HCT116 (cell line): ENCODE data around the gene SLC3A2. TPM values are rescaled to one million over a fixed set of nuclear protein-coding genes. Genes with fewer than 3 reads are reported as not detected.

ENCODE experiments used
- ATAC-seq: fragments of 200-7000 bp; cut with Tn5 transposase; 2 replicates; pipeline ENCODE4 v1.9.1; 2020; ENCODE audit warnings: mild to moderate bottlenecking, moderate library complexity
- BruUV-seq: library from RNA; stranded (reverse); fragments of 400-500 nt; replicated peaks from 2 replicates; lab custom pipeline; 2021; lab: Mats Ljungman, UMichigan
- CTCF ChIA-PET: fragments of 300-600 bp; sonication (Branson Sonifier 250); formaldehyde crosslinking; loops from one replicate; lab custom pipeline; 2021; ENCODE audit warnings: antibody characterized with exemption; lab: Charles Lee
- POLR2A ChIA-PET: fragments of 300-600, 350-600 bp; sonication (Branson Sonifier 250); formaldehyde crosslinking; loops from one replicate; lab custom pipeline; 2021; ENCODE audit warnings: antibody characterized with exemption; lab: Charles Lee
- RAD21 ChIA-PET, 2 experiments: fragments of 300-600 bp; sonication (Branson Sonifier 250); formaldehyde crosslinking; loops; one replicate each; lab custom pipeline; 2023; ENCODE audit warnings: low total read pairs in 2 of 2; ENCODE audit not compliant: uncharacterized antibody in 2 of 2, unreplicated experiment in 2 of 2, low non-redundant PET in 1 of 2; lab: Charles Lee
- DNase-seq: peaks from one replicate; pipeline ENCODE4 v3.0.0-alpha.2; 2010; ENCODE audit warnings: low read depth, low spot score
- H2AFZ ChIP-seq: fragments of 200-600 bp; shearing (Covaris generic), sonication (generic); 2 replicates; pipeline ENCODE4 v1.6.1; 2017; ENCODE audit warnings: low read depth, mixed run types, mixed read lengths, antibody characterized with exemption, low read length; ENCODE audit not compliant: poor library complexity, severe bottlenecking
- H3K27ac ChIP-seq: 2 replicates; pipeline ENCODE4 v1.5.1; 2012; ENCODE audit warnings: low read depth, low read length
- H3K27me3 ChIP-seq: fragments of 200-600 bp; sonication (generic); 2 replicates; pipeline ENCODE4 v1.6.1; 2016; ENCODE audit warnings: mixed run types, low read length, mixed read lengths; ENCODE audit not compliant: insufficient read depth
- H3K36me3 ChIP-seq, 2 experiments: fragments of 200-500 bp in 1 of 2; fragments of 200-600 bp in 1 of 2; sonication (Bioruptor generic) in 1 of 2; sonication (generic) in 1 of 2; 2 replicates each; pipeline versions ENCODE4 v1.5.1 to v1.6.1; 2014 to 2016; ENCODE audit warnings: low read length in 2 of 2, inconsistent platforms in 1 of 2, mixed read lengths in 1 of 2, mixed run types in 1 of 2; ENCODE audit not compliant: insufficient read depth in 2 of 2, control insufficient read depth in 1 of 2
- H3K4me1 ChIP-seq, 2 experiments: fragments of 200-600 bp in 1 of 2; sonication (generic) in 1 of 2; 2 replicates each; pipeline versions ENCODE4 v1.5.1 to v1.6.1; 2012 to 2017; ENCODE audit warnings: low read length in 2 of 2, inconsistent platforms in 1 of 2, mild to moderate bottlenecking in 1 of 2, mixed read lengths in 1 of 2, mixed run types in 1 of 2, moderate library complexity in 1 of 2; ENCODE audit not compliant: insufficient read depth in 2 of 2, control insufficient read depth in 1 of 2
- H3K4me2 ChIP-seq: fragments of 200-600 bp; sonication (generic); 2 replicates; pipeline ENCODE4 v1.6.1; 2017; ENCODE audit warnings: mixed run types, low read length, mixed read lengths
- H3K4me3 ChIP-seq, 2 experiments: fragments of 200-600 bp in 1 of 2; sonication (generic) in 1 of 2; replicated peaks in 1 of 2; 2 replicates each; pipeline ENCODE4 v1.5.1; 2011 to 2016; ENCODE audit warnings: low read length in 2 of 2, control low read depth in 1 of 2, low read depth in 1 of 2, mild to moderate bottlenecking in 1 of 2, mixed read lengths in 1 of 2, mixed run types in 1 of 2
- H3K79me2 ChIP-seq: fragments of 200-600 bp; sonication (generic); 2 replicates; pipeline ENCODE4 v1.6.1; 2017; ENCODE audit warnings: mild to moderate bottlenecking, mixed run types, low read length, moderate library complexity, mixed read lengths; ENCODE audit not compliant: insufficient read depth
- H3K9ac ChIP-seq: fragments of 200-600 bp; sonication (generic); 2 replicates; pipeline ENCODE4 v1.6.1; 2016; ENCODE audit warnings: low read length, mixed read lengths
- H3K9me2 ChIP-seq: fragments of 200-600 bp; sonication (generic), shearing (Covaris generic); 2 replicates; pipeline ENCODE4 v1.6.1; 2017; ENCODE audit warnings: mixed run types, mild to moderate bottlenecking, moderate library complexity; ENCODE audit not compliant: insufficient read depth
- H3K9me3 ChIP-seq, 2 experiments: fragments of 200-500 bp in 1 of 2; fragments of 200-600 bp in 1 of 2; sonication (Bioruptor generic) in 1 of 2; sonication (generic) in 1 of 2; 2 replicates each; pipeline ENCODE4 v1.6.1; 2014 to 2017; ENCODE audit warnings: low read length in 2 of 2, mixed read lengths in 2 of 2, inconsistent platforms in 1 of 2, low read depth in 1 of 2, mild to moderate bottlenecking in 1 of 2, mixed run types in 1 of 2, moderate library complexity in 1 of 2; ENCODE audit not compliant: control insufficient read depth in 1 of 2, insufficient read depth in 1 of 2
- H4K20me1 ChIP-seq: fragments of 200-600 bp; sonication (generic), shearing (Covaris generic); 2 replicates; pipeline ENCODE4 v1.6.1; 2017; ENCODE audit warnings: mixed run types, mild to moderate bottlenecking, moderate library complexity; ENCODE audit not compliant: insufficient read depth
- CBX3 ChIP-seq: IDR thresholded peaks from 2 replicates; pipeline ENCODE4 v1.6.1; 2012; ENCODE audit warnings: low read depth
- EGR1 ChIP-seq: IDR thresholded peaks from 2 replicates; pipeline ENCODE4 v1.6.1; 2012; ENCODE audit warnings: low read depth
- EZH2 ChIP-seq: fragments of 200-600 bp; sonication (generic); IDR thresholded peaks from 2 replicates; pipeline ENCODE4 v1.6.1; 2017; ENCODE audit warnings: antibody characterized with exemption, mixed run types
- FOSL1 ChIP-seq: IDR thresholded peaks from 2 replicates; pipeline ENCODE4 v1.6.1; 2012; ENCODE audit warnings: low read depth
- JUND ChIP-seq: IDR thresholded peaks from 2 replicates; pipeline ENCODE4 v1.6.1; 2012
- POLR2A ChIP-seq: IDR thresholded peaks from 2 replicates; pipeline ENCODE4 v1.7.0; 2011; ENCODE audit warnings: borderline replicate concordance; ENCODE audit not compliant: insufficient read depth, insufficient read length; ENCODE audit errors: extremely low read depth
- POLR2AphosphoS5 ChIP-seq: IDR thresholded peaks from 2 replicates; pipeline ENCODE4 v1.6.1; 2011; ENCODE audit warnings: mild to moderate bottlenecking, low read depth, low read length, moderate library complexity
- SIN3A ChIP-seq: IDR thresholded peaks from 2 replicates; pipeline ENCODE4 v1.6.1; 2012; ENCODE audit warnings: low read depth
- SP1 ChIP-seq: IDR thresholded peaks from 2 replicates; pipeline ENCODE4 v1.6.1; 2012; ENCODE audit warnings: low read depth
- SRF ChIP-seq: IDR thresholded peaks from 2 replicates; pipeline ENCODE4 v1.6.1; 2012; ENCODE audit warnings: low read depth
- YY1 ChIP-seq: IDR thresholded peaks from 2 replicates; pipeline ENCODE4 v1.6.1; 2011; ENCODE audit warnings: low read length, low read depth, moderate library complexity, mild to moderate bottlenecking; ENCODE audit not compliant: insufficient replicate concordance; ENCODE audit errors: extremely low read depth
- ZFX ChIP-seq: fragments of 450-650 bp; IDR thresholded peaks from 2 replicates; pipeline ENCODE4 v1.6.1; 2017
- ZNF274 ChIP-seq: fragments of 200-500 bp; sonication (Bioruptor generic); IDR thresholded peaks from 2 replicates; pipeline ENCODE4 v1.6.1; 2014; ENCODE audit warnings: mild to moderate bottlenecking, low read depth, low read length, inconsistent platforms
- intact Hi-C: fragments of 100-400 bp; cut with micrococcal nuclease; formaldehyde crosslinking; loops from 2 replicates; pipeline ENCODE4 v1.10.0; 2022
- total RNA-seq: library from RNA; stranded (reverse); gene quantifications from one replicate; pipeline ENCODE4 v1.2.1, GENCODE V29; 2021; ENCODE audit not compliant: unreplicated experiment
- TF ChIP-seq, protein P1 (sequence below): IDR thresholded peaks from 2 replicates; pipeline ENCODE4 v1.6.1; 2012
- TF ChIP-seq, protein P2 (sequence below), 3 experiments: fragments of 200-600 bp in 1 of 3; sonication (generic) in 1 of 3; IDR thresholded peaks in 2 of 3; conservative IDR thresholded peaks in 1 of 3; 2 replicates each; pipeline ENCODE4 v1.5.1; 2012 to 2017; ENCODE audit warnings: low read depth in 2 of 3, low read length in 2 of 3, antibody characterized with exemption in 1 of 3, borderline replicate concordance in 1 of 3, control low read depth in 1 of 3, mild to moderate bottlenecking in 1 of 3, mixed read lengths in 1 of 3, mixed run types in 1 of 3, moderate library complexity in 1 of 3; ENCODE audit not compliant: insufficient read depth in 1 of 3

The SLC3A2 gene
- total RNA-seq, 1 experiment from 2014 or later = 418 TPM

GRCh38 chr11:62879235-62879978, 1.3 kb upstream of the SLC3A2 start:
- RAD21 ChIA-PET = no interaction called here
- Histone ChIP-seq H3K9ac (peak overlapping the region; percentile 92), H3K36me3 (peaks cover 23 to 40% of the 10 kb centered on the region in 2 experiments), H3K4me2 (peak overlapping the region; percentile 79), H3K27me3 (no peaks in the 10 kb centered on the region), H3K27ac (peak overlapping the region; percentile 96), H3K79me2 (peaks cover 96% of the 10 kb centered on the region), H3K9me3 (no peaks in the 10 kb centered on the region), H4K20me1 (peaks cover 22% of the 10 kb centered on the region; the same call in 1 of the 2 replicates), H3K4me3 (peak overlapping the region; percentile 75 to 85), H3K9me2 (no peaks in the 10 kb centered on the region), H3K4me1 (peaks cover 38 to 61% of the 10 kb centered on the region in 2 experiments)
- CTCF ChIA-PET = interaction anchor here (1.2 kb wide), 1 partner anchor 93 kb away, joined by 3 read pairs; no protein-coding TSS in a partner anchor
- POLR2A ChIA-PET = interaction anchor here (0.6 to 4.2 kb wide), 7 partner anchors 24 to 215 kb away, joined by 3 to 46 read pairs (median 4); partner anchors contain the start of genes C11orf98 and CSKMT
- intact Hi-C loops = no loop called here
- no TSS peak for BruUV-seq
- ATAC-seq (no peak), DNase-seq (no peak)
- no peak for TF ChIP-seq JUND
- no peak for TF ChIP-seq SP1
- no peak for TF ChIP-seq EZH2
- no peak for TF ChIP-seq ZNF274
- TF ChIP-seq EGR1 = no peak
- no peak for TF ChIP-seq FOSL1
- TF ChIP-seq YY1 = no peak
- TF ChIP-seq, protein P1, sequence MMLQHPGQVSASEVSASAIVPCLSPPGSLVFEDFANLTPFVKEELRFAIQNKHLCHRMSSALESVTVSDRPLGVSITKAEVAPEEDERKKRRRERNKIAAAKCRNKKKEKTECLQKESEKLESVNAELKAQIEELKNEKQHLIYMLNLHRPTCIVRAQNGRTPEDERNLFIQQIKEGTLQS = no peak
- no peak for TF ChIP-seq POLR2AphosphoS5
- TF ChIP-seq, protein P2, sequence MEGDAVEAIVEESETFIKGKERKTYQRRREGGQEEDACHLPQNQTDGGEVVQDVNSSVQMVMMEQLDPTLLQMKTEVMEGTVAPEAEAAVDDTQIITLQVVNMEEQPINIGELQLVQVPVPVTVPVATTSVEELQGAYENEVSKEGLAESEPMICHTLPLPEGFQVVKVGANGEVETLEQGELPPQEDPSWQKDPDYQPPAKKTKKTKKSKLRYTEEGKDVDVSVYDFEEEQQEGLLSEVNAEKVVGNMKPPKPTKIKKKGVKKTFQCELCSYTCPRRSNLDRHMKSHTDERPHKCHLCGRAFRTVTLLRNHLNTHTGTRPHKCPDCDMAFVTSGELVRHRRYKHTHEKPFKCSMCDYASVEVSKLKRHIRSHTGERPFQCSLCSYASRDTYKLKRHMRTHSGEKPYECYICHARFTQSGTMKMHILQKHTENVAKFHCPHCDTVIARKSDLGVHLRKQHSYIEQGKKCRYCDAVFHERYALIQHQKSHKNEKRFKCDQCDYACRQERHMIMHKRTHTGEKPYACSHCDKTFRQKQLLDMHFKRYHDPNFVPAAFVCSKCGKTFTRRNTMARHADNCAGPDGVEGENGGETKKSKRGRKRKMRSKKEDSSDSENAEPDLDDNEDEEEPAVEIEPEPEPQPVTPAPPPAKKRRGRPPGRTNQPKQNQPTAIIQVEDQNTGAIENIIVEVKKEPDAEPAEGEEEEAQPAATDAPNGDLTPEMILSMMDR (IDR thresholded peaks at IDR 0.05 in 2 of 3, conservative IDR thresholded peaks at IDR 0.05 in 1 of 3; ENCODE audit: borderline replicate concordance in 1 of 3, insufficient read depth in 1 of 3, low read depth in 2 of 3, low read length in 2 of 3) = no peak
- no peak for TF ChIP-seq POLR2A
- TF ChIP-seq SIN3A = no peak
- no peak for TF ChIP-seq CBX3
- TF ChIP-seq ZFX = no peak
- TF ChIP-seq SRF = no peak
- TF ChIP-seq, all 23 proteins: peak for 0
- no peak overlapping the region for H2AFZ ChIP-seq
